Pancreas (tissue), 10 donors: ENCODE measurements around the gene MTHFD1L. TPM values are rescaled to one million over a fixed set of nuclear protein-coding genes. Genes with fewer than 3 reads are reported as not detected.
"Not testable (repeated sequence)": the region's sequence is repeated elsewhere in the genome, so short reads cannot be mapped to it uniquely, and the experiment has no call there.

Source experiments
- ATAC-seq, 4 donors: fragments of 200-7000 bp; cut with Tn5 transposase; one replicate each; pipeline versions ENCODE4 v1.8.0 to v1.9.1; 2020; ENCODE audit warnings: mild to moderate bottlenecking in 4 of 4, moderate library complexity in 4 of 4
- DNase-seq, 6 donors: peaks; one replicate each; pipeline ENCODE4 v3.0.0-alpha.2; 2020
- FAIRE-seq: peaks from 2 replicates; lab custom pipeline; 2012; peaks lifted over from hg19 to GRCh38; lab: Jason Lieb, UNC
- H3K27ac ChIP-seq, 4 donors: fragments of 200-600 bp; sonication (generic); 1 replicate in 3 of 4; 2 replicates in 1 of 4; pipeline versions ENCODE4 v1.5.0 to v1.8.0; 2020
- H3K27me3 ChIP-seq, 4 donors: fragments of 200-600 bp; one replicate each; pipeline ENCODE4 v1.8.0; 2021
- H3K36me3 ChIP-seq, 3 donors: fragments of 200-600 bp; sonication (generic) in 1 of 3; one replicate each; pipeline versions ENCODE4 v1.5.0 to v1.8.0; 2020 to 2021
- H3K4me1 ChIP-seq, 3 donors: fragments of 200-600 bp; one replicate each; pipeline ENCODE4 v1.8.0; 2021
- H3K4me3 ChIP-seq, 4 donors: fragments of 200-600 bp; sonication (generic) in 2 of 4; one replicate each; pipeline versions ENCODE4 v1.5.0 to v1.8.0; 2020 to 2021
- H3K9me3 ChIP-seq, 4 donors: fragments of 200-600 bp; one replicate each; pipeline ENCODE4 v1.8.0; 2021
- CTCF ChIP-seq, 4 donors: fragments of 200-600 bp; sonication (generic) in 3 of 4; IDR thresholded peaks; one replicate each; pipeline versions ENCODE4 v1.5.0 to v1.8.0; 2021; ENCODE audit warnings: antibody characterized with exemption in 4 of 4
- WGBS, 2 donors: extraction: QIAGEN DNeasy Blood & Tissue Kit; methylation state at CpG; one replicate each; pipeline ENCODE4 v1.1.7; 2013; 5-methylcytosine and 5-hydroxymethylcytosine counted together
- intact Hi-C, 3 donors: fragments of 100-400 bp; cut with DNase I; formaldehyde crosslinking; loops; one replicate each; pipeline versions ENCODE4 v1.11.1 to v1.14.2; 2022
- polyA plus RNA-seq, 2 donors: library from polyadenylated mRNA; stranded (reverse); fragments of 200-250 nt; gene quantifications; one replicate each; pipeline ENCODE4 v1.2.3, GENCODE V29; 2013
- total RNA-seq, 6 donors: library from RNA; stranded (reverse); fragmentation: NEBNext Ultra II Directional in 4 of 6; extraction: Animal tissue kit (Norgen Biotek cat#: 25700) in 4 of 6; gene quantifications; one replicate each; pipeline versions ENCODE4 v1.2.1 to v1.2.4, GENCODE V29; 2021 to 2023
- donor health status: healthy with polysubstance abuse.
- donor health status: DM: no; HTN: no; CAD: no; lungs with moderate emphysema.
- donor health status: DM: no; HTN: no; CAD: no.
- donor health status: control.
- donor health status: control.
- donor health status: Bipolar disorder and iron deficiency.
- donor health status: DM: yes; HTN: yes; CAD: no.
- donor health status: DM: no; HTN: no; CAD: no.
- donor health status: DM: no; HTN: no; CAD: no.
- donor health status: DM: yes; HTN: yes; CAD: no.

The MTHFD1L gene
- total and polyA plus RNA-seq, 8 donors: 3.2 to 26.5 (median 9.0) TPM

- peaks cover 15 to 25% (median 17%) of the 10 kb centered on the region in 3 donors for H3K4me1 ChIP-seq
- no peak overlapping the region for H3K4me3 ChIP-seq
- no peak for TF ChIP-seq CTCF (IDR thresholded peaks at IDR 0.05)
- no peaks in the 10 kb centered on the region for H3K27me3 ChIP-seq
- intact Hi-C loops: no loop called here
- H3K36me3 ChIP-seq: no peaks in the 10 kb centered on the region
- DNase-seq (no peak), FAIRE-seq (no peak), ATAC-seq (no peak)
- H3K27ac ChIP-seq: peak overlapping the region in 2 of 4 donors; percentile 48 to 86
- WGBS, 2 donors: 95 to 97% methylated on average over 5 of the region's 5 CpGs
- no peaks in the 10 kb centered on the region for H3K9me3 ChIP-seq
Measured at GRCh38 chr6:151041686-151042085, 176.2 kb downstream of the MTHFD1L start.

GRCh38 chr6:151042911-151043330 lies 177.4 kb downstream of the MTHFD1L start:
- H3K27me3 ChIP-seq, FAIRE-seq, intact Hi-C loops, H3K4me3 ChIP-seq, H3K9me3 ChIP-seq, H3K36me3 ChIP-seq: not testable (repeated sequence)
- 38 to 40% methylated on average over 5 to 6 of the region's 6 CpGs for WGBS, 2 donors
- peaks cover 13 to 25% (median 15%) of the 10 kb centered on the region in 3 donors for H3K4me1 ChIP-seq
- peak overlapping the region; percentile 72 to 91 (median 86) for H3K27ac ChIP-seq
- ATAC-seq: peak; percentile 36 to 62 (median 48)
- DNase-seq: peak; percentile 87 to 96 (median 92)

- peaks cover 13 to 25% (median 15%) of the 10 kb centered on the region in 3 donors for H3K4me1 ChIP-seq
- DNase-seq (no peak), FAIRE-seq (no peak), ATAC-seq (no peak)
- no peak overlapping the region for H3K4me3 ChIP-seq
- intact Hi-C loops: no loop called here
- no peaks in the 10 kb centered on the region for H3K27me3 ChIP-seq
- peak overlapping the region; percentile 72 to 91 (median 86) for H3K27ac ChIP-seq
- H3K9me3 ChIP-seq: no peaks in the 10 kb centered on the region
- H3K36me3 ChIP-seq: no peaks in the 10 kb centered on the region
- TF ChIP-seq CTCF (IDR thresholded peaks at IDR 0.05): no peak
- 77 to 84% methylated on average over 4 of the region's 4 CpGs for WGBS, 2 donors
Measured at GRCh38 chr6:151043944-151044343, 178.4 kb downstream of the MTHFD1L start.

GRCh38 chr6:151044465-151045441 lies 179.3 kb downstream of the MTHFD1L start:
- Histone ChIP-seq H3K4me1 (peaks cover 13 to 25% (median 15%) of the 10 kb centered on the region in 3 donors), H3K4me3 (peak overlapping the region in 2 of 4 donors; percentile 17 to 20), H3K9me3 (no peaks in the 10 kb centered on the region), H3K27me3 (no peaks in the 10 kb centered on the region), H3K27ac (peak overlapping the region; percentile 72 to 91 (median 86)), H3K36me3 (no peaks in the 10 kb centered on the region)
- TF ChIP-seq CTCF (IDR thresholded peaks at IDR 0.05): no peak
- FAIRE-seq: no peak
- intact Hi-C loops: no loop called here
- DNase-seq: peak; percentile 79 to 98 (median 95)
- 28 to 29% methylated on average over 26 of the region's 26 CpGs for WGBS, 2 donors
- ATAC-seq: peak; percentile 93 to 97 (median 96)

- FAIRE-seq, ATAC-seq, H3K36me3 ChIP-seq, intact Hi-C loops, H3K9me3 ChIP-seq, H3K4me3 ChIP-seq, H3K27me3 ChIP-seq, DNase-seq: not testable (repeated sequence)
- peaks cover 13 to 25% (median 15%) of the 10 kb centered on the region in 3 donors for H3K4me1 ChIP-seq
- peak overlapping the region in 3 of 4 donors; percentile 86 to 91 (median 87) for H3K27ac ChIP-seq
- 74 to 79% methylated on average over 7 of the region's 7 CpGs for WGBS, 2 donors
Measured at GRCh38 chr6:151045511-151046222, 180.2 kb downstream of the MTHFD1L start.
